Dedifferentiated amniotic fluid mesenchymal stem cell (primary cell): ENCODE results near the gene C19orf67.

Source experiments
- DNase-seq: peaks from one replicate; pipeline ENCODE4 v3.0.0-alpha.2; 2016; ENCODE audit errors: extremely low spot score

Gene C19orf67

GRCh38 chr19:14081797-14082674, 3.5 kb downstream of the C19orf67 start:
- DNase-seq, result no peak

GRCh38 chr19:14080887-14081796, 4.4 kb downstream of the C19orf67 start:
- peak; percentile 99 for DNase-seq

- DNase-seq, result no peak
Observed at GRCh38 chr19:14078411-14078810, 7.2 kb downstream of the C19orf67 start.

GRCh38 chr19:14073925-14074838, 11.4 kb downstream of the C19orf67 start:
- DNase-seq, result no peak

GRCh38 chr19:14073261-14073924, 12.2 kb downstream of the C19orf67 start:
- DNase-seq, result peak; percentile 32

- DNase-seq, result no peak
Observed at GRCh38 chr19:14072535-14073260, 12.9 kb downstream of the C19orf67 start, which contains the start of gene MISP3. MISP3 (plus strand) TSS chr19:14072786; CDS start chr19:14073310, 524 bp downstream.

GRCh38 chr19:14070268-14071050, 15.1 kb downstream of the C19orf67 start:
- DNase-seq, result no peak

GRCh38 chr19:14066134-14066533, 19.4 kb downstream of the C19orf67 start:
- no peak for DNase-seq

GRCh38 chr19:14063105-14063504, 22.5 kb downstream of the C19orf67 start:
- DNase-seq, result no peak

GRCh38 chr19:14062558-14062855, 23.1 kb downstream of the C19orf67 start:
- DNase-seq, result no peak

GRCh38 chr19:14061751-14062557, 23.6 kb downstream of the C19orf67 start, which contains the start of gene PALM3:
PALM3 (minus strand) TSS chr19:14062076; CDS start chr19:14061980, 96 bp downstream.
- DNase-seq, result no peak

GRCh38 chr19:14061081-14061749, 24.4 kb downstream of the C19orf67 start:
- DNase-seq, result no peak

- DNase-seq, result no peak
Observed at GRCh38 chr19:14059652-14060155, 25.9 kb downstream of the C19orf67 start.

- no peak for DNase-seq
Observed at GRCh38 chr19:14059093-14059480, 26.5 kb downstream of the C19orf67 start.

- DNase-seq, result no peak
Observed at GRCh38 chr19:14058182-14059092, 27.1 kb downstream of the C19orf67 start.

GRCh38 chr19:14056741-14057356, 28.7 kb downstream of the C19orf67 start:
- no peak for DNase-seq
